Activated T-helper 2 cell treated with anti-CD3 and anti-CD28 coated beads, Interferon-gamma antibody, Interleukin-2, Interleukin-4, amounts not matched to agents 10 μg/mL and 5 μg/mL and 100 μg/mL, durations not matched to agents 14 hours and 24 hours and 36 hours (primary cell): ENCODE measurements around the gene CXCR3. TPM values are rescaled to one million over a fixed set of nuclear protein-coding genes. Genes with fewer than 3 reads are reported as not detected.

Experiments
- total RNA-seq: library from RNA; stranded (reverse); gene quantifications from 2 replicates; pipeline ENCODE4 v1.2.3, GENCODE V29; 2022

Gene CXCR3
- total RNA-seq, 1 donor from 2014 or later: 11.1 TPM

Other genes with a start within 250 kb of the CXCR3 start
- gene OGT, start 85.4 kb downstream of the CXCR3 start, total RNA-seq: 224 and 231 TPM in 2 replicates
- 3.4 and 3.5 TPM in 2 replicates for gene GCNA, start 40.1 kb downstream of the CXCR3 start, total RNA-seq
- gene CXorf49, start 99.8 kb upstream of the CXCR3 start, total RNA-seq: not detected in 2 replicates
- gene CXorf49B, start 144.8 kb upstream of the CXCR3 start, total RNA-seq: not detected in 2 replicates